NCI-H187 (cell line): Measurements from ENCODE around the gene GRAMD1B.
"Not testable (repeated sequence)": the region's sequence is repeated elsewhere in the genome, so short reads cannot be mapped to it uniquely, and the experiment has no call there.

ENCODE experiments used
- DNase-seq, 2 experiments: peaks; one replicate each; lab custom pipeline; 2025; lab: John Stamatoyannopoulos, UW

GRAMD1B gene

DNA sequence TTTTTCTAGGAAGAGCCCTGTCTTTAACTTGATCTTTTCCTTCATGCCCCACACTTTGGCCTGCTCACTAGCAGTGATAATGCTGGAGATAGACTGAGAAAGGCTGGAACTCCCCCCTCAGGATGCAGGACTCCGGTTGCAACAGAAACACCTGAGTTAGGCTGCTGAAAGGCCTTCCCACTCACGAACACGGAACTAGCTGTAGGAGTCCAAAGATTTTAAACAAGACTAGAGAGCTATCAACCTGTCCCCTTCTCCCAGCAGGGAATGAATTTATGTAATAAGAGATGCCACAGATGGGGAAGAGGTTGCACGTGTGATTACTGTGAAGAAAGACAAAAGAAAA, 211.4 kb downstream of the GRAMD1B start:
- no peak for DNase-seq

DNA sequence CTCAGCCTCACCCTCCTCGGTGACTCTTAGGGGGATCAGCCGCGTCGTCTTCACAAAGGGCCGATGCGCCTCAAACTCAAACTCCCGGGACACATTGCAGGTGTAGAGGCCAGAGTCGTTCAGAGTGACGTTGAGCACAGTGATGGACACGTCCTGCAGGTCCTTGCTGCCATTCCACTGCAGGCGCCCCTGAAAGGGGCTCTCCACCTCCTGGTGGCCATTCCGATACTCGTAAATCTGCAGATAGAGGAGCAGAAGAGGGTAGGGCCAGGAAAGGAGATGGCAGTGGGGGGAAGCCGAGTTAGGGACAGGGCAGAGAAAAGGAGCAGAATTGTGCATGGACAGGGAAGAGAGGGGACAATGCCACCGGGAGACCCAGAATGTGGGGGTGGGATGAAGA, 212.4 kb downstream of the GRAMD1B start:
- no peak for DNase-seq

DNA sequence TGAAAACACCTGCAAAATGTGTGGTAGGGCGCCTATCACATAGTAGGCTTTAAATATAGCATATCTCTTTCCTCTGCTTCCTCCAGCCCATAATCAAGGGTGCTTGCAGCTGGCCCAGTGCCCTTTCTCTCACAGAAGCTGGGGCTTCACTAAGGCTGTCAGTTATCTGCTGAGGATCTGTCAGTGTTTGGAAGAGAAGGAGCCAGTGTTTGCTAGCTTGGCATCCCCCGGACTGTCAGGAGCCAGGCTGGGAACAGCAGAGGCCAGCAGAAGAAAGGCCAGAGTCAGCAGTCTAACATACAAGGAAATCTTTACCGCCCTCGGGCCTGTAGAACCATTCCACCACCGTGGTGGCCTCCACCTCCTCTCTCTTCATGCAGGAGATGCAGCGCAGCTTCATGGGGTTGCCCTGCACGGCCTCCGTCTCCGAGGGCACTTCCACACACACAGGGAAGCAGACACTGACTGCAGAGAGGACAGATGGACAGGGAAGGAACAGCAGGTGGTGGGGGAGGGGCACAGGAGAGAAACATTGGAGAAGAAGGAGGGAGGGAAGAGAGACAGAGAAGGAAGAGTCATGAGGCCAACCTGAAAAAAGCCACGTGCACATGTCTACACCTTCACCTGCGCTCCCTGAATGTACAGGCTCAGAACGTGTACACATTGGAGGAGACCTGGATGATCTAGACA, 215.4 kb downstream of the GRAMD1B start:
- DNase-seq, result no peak

DNA sequence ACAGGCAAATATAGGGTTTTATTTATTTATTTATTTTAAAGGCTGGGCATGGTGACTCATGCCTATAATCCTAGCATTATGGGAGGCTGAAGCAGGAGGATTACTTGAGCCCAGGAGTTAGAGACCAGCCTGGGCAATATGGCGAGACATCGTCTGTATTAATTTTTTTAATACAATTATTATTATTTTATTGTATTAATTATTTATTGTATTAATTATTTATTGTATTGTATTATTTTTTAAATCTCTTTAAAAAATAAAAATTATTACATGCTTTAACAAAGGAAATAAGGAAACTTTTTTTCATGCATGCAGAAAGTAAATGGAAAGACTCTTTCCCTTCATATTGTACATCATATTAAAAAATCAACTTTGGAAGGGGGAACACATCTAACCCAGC, 220.8 kb downstream of the GRAMD1B start:
- no peak for DNase-seq

DNA sequence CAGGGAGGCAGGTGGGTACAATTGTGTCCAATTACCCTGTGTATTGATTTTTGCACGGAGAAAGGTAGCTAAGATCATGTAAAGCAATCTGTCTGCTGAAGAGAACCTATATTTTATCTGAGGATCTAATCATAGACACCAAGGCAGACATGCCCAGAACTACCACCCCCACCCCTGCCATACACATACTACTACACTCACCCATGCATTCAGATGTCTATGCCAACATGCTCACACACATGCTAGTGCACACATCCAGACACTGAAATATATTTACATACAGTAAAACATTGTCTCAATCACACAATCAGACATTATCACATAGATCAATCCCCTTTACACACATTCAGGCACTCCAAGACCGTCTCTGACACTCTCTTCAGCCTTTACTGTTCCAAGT, 222.5 kb downstream of the GRAMD1B start:
- DNase-seq, result no peak

DNA sequence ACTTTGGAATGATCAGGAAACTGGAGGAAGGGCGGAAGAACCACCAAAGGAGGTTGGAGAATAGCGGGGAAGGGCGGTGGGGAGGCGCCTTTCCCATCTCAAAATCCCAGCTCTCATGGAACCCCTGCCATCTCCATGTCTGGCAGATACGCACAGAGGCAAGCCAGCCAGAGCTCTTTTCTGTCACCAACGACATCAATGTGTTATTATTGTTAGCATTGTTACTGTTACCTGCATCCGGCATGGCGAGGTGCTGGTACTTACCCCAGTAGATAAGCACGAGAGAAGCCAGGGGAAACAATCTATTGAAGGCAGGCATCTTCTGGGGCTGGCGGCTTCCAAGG, 223.4 kb downstream of the GRAMD1B start:
- DNase-seq, result no peak

GRCh38 chr11:123653827-123654565, 223.9 kb downstream of the GRAMD1B start:
- DNase-seq, result peak; percentile 57 to 59

DNA sequence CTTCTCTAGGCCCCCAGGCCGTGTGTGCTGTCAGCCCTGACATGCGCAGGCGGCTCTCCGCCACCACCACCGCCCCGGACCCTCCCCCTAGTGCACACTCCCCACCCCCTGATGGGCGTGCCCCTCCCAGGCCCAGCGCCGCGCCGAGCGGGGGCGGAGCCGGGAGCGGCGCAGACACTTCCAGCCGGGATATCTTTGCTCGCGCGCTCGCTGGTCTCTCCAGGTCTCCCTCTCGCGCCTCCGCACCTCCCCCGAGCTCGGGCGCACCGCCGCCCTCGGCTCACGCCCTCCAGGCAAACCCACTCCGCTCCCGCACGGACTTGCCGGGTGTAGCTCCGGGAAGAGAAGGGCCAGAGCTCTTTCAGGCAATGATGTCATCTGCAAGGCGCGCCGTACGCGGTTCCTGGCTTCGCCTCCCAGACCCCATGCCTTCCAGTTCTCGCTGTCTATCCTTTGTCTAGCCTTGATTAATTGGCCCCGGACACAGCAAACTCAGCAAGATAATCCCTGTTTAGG, 224.6 kb downstream of the GRAMD1B start, which contains the start of gene SCN3B:
Gene SCN3B (minus strand): TSS at position 59 of the 516 bp plus-strand sequence. CDS start 823 bp downstream, outside the sequence.
- peak; percentile 59 to 80 for DNase-seq

- DNase-seq, result no peak
Measured at GRCh38 chr11:123659311-123659710, 229.2 kb downstream of the GRAMD1B start.

DNA sequence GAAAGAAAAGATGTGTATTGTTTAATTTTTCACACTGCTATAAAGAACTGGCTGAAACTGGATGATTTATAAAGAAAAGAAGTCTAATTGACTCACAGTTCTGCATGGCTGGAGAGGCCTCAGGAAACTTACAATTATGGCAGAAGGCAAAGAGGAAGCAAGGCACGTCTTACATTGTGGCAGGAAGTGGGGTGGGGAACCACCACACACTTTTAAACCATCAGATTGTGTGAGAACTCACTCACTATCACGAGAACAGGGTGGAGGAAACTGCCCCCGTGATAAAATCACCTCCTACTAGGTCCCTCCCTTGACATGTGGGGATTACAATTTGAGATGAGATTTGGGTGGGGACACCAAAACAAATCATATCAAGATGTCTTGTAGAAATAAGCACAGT, 229.9 kb downstream of the GRAMD1B start:
- DNase-seq, result not testable (repeated sequence)

DNA sequence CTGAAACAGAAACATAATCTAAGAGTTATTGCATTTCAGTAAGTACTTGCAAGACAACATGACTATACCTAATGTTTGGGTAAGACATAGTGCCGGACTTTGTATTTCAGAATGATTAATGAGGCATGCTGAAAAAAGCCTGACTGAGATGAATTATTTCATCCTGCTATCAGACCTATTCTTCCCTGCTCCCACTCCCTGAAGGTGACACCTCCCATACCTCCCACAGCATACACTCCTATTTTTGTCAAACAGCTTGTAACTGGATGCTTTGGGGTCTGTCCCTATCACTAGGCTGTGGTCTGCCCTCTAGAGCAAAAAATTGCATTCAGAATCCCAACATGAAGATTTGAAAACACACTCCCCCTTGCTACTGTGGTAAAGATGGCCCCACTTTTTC, 235.2 kb downstream of the GRAMD1B start:
- DNase-seq, result no peak

DNA sequence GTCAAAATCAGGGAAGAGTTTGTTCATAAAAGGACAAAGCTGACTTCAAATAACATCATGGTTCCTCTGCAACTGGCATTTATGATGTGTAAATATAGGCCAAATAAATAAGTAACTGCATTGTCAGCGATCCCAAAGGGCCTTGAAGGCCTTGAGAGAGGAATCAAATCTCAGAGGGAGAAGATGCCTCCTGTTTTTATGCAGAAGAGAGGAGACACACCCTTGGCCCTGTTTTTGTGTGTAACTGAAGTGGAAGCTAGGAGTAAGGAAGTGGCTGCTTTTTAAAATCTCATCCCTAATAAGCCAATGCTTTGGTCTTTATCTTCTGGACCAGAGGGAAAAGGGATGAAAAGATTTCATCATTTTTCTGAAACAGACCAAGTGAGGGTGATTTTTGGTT, 240.0 kb downstream of the GRAMD1B start:
- DNase-seq, result no peak

- no peak for DNase-seq
Measured at GRCh38 chr11:123671534-123671933, 241.5 kb downstream of the GRAMD1B start.

DNA sequence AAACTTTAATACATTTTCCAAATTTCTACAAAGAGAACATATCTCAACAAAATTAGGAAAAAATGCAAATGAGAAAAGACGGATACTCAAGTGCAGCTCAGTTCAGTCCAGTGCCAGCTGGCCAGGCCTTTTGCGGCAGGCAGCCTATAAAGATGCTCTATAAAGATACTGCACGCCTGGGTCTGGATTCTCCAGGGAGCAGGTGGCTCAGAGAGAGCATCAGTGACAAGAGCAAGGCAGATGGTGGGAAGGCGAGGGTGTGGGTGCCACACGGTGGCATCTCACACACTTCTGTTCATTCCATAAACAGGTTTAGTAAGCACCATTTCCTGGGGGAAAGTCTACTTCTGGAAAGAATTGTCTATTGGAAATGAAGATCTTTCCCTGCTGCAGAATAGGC, 242.5 kb downstream of the GRAMD1B start:
- DNase-seq, result no peak

DNA sequence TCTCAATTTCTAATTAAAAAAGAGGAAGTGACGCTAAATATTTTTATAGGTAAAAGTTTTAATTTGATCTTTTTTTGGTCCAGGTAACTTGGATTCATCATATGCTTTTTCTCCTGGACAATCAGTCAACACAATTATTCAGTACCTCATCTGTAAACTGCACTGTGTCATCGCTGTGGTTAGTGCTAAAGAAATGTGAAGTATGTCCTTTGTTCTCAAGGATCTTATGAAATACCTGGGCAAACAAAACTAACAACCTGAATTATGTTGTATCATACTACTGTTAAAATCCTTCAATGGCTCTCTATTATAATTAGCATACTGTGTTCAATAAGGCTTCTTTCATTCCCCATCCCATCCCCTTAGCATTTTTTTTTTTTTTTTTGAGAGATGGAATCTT, 244.2 kb downstream of the GRAMD1B start:
- DNase-seq, result no peak
